ENCODE measurements around the gene COL18A1.
"Not testable (repeated sequence)": the region's sequence is repeated elsewhere in the genome, so short reads cannot be mapped to it uniquely, and the experiment has no call there.

The COL18A1 gene

GRCh38 chr21:45498646-45499000 lies 93.7 kb downstream of the COL18A1 start:
- no peaks in the 10 kb centered on the region for H3K79me2 ChIP-seq (ENCODE audit: insufficient read depth, low read length)
- H3K27me3 ChIP-seq (ENCODE audit: insufficient read depth, low read length, poor library complexity) = no peaks in the 10 kb centered on the region
- H3K9me3 ChIP-seq (ENCODE audit: insufficient read depth, low read length, severe bottlenecking) = no peaks in the 10 kb centered on the region
- ATAC-seq (ENCODE audit: insufficient read depth, low read depth) = no peak
- H3K4me3 ChIP-seq (ENCODE audit: low read depth in 1 of 2, low read length in 2 of 2) = no peak overlapping the region
- H3K27ac ChIP-seq (ENCODE audit: low read length) = no peak overlapping the region
- H2AFZ ChIP-seq (ENCODE audit: low read depth, low read length) = no peak overlapping the region
- TF ChIP-seq CTCF (IDR thresholded peaks at IDR 0.05; ENCODE audit: borderline replicate concordance, extremely low read depth, low read length, poor library complexity, severe bottlenecking) = peak; percentile 25
- no peak for TF ChIP-seq EZH2 (IDR thresholded peaks at IDR 0.05; ENCODE audit: borderline replicate concordance, low read depth, low read length, severe bottlenecking)
- DNase-seq = no peak
- H3K4me1 ChIP-seq (ENCODE audit: insufficient read depth, low read length) = no peaks in the 10 kb centered on the region
- H3K4me2 ChIP-seq (ENCODE audit: insufficient read depth, low read length) = no peak overlapping the region
- no peak overlapping the region for H3K9ac ChIP-seq (ENCODE audit: low read depth, low read length)
- no peaks in the 10 kb centered on the region; the same call in 1 of the 2 replicates for H4K20me1 ChIP-seq (ENCODE audit: insufficient read depth, low read length)
- H3K36me3 ChIP-seq (ENCODE audit: insufficient read depth, low read length) = no peaks in the 10 kb centered on the region

GRCh38 chr21:45499201-45499750 lies 94.3 kb downstream of the COL18A1 start:
- no peaks in the 10 kb centered on the region for H3K9me3 ChIP-seq (ENCODE audit: insufficient read depth, low read length, severe bottlenecking)
- no peak overlapping the region for H3K4me2 ChIP-seq (ENCODE audit: insufficient read depth, low read length)
- H3K9ac ChIP-seq (ENCODE audit: low read depth, low read length) = no peak overlapping the region
- no peaks in the 10 kb centered on the region for H3K4me1 ChIP-seq (ENCODE audit: insufficient read depth, low read length)
- TF ChIP-seq CTCF (IDR thresholded peaks at IDR 0.05; ENCODE audit: borderline replicate concordance, extremely low read depth, low read length, poor library complexity, severe bottlenecking) (no peak), EZH2 (IDR thresholded peaks at IDR 0.05; ENCODE audit: borderline replicate concordance, low read depth, low read length, severe bottlenecking) (no peak)
- H3K79me2 ChIP-seq (ENCODE audit: insufficient read depth, low read length) = no peaks in the 10 kb centered on the region
- no peak overlapping the region for H3K4me3 ChIP-seq (ENCODE audit: low read depth in 1 of 2, low read length in 2 of 2)
- DNase-seq (no peak), ATAC-seq (ENCODE audit: insufficient read depth, low read depth) (no peak)
- H2AFZ ChIP-seq (ENCODE audit: low read depth, low read length) = no peak overlapping the region
- no peaks in the 10 kb centered on the region; the same call in 1 of the 2 replicates for H4K20me1 ChIP-seq (ENCODE audit: insufficient read depth, low read length)
- no peak overlapping the region for H3K27ac ChIP-seq (ENCODE audit: low read length)
- no peaks in the 10 kb centered on the region for H3K36me3 ChIP-seq (ENCODE audit: insufficient read depth, low read length)
- no peaks in the 10 kb centered on the region for H3K27me3 ChIP-seq (ENCODE audit: insufficient read depth, low read length, poor library complexity)

- no peaks in the 10 kb centered on the region for H3K36me3 ChIP-seq (ENCODE audit: insufficient read depth, low read length)
- no peaks in the 10 kb centered on the region for H3K9me3 ChIP-seq (ENCODE audit: insufficient read depth, low read length, severe bottlenecking)
These were observed 95.1 kb downstream of the COL18A1 start for GRCh38 chr21:45499970-45500577.

GRCh38 chr21:45501081-45502005 lies 96.4 kb downstream of the COL18A1 start:
- not testable (repeated sequence) for H3K79me2 ChIP-seq (ENCODE audit: insufficient read depth, low read length); H3K9ac ChIP-seq (ENCODE audit: low read depth, low read length); H3K27ac ChIP-seq (ENCODE audit: low read length); H3K36me3 ChIP-seq (ENCODE audit: insufficient read depth, low read length); H3K27me3 ChIP-seq (ENCODE audit: insufficient read depth, low read length, poor library complexity); H2AFZ ChIP-seq (ENCODE audit: low read depth, low read length); DNase-seq; H3K4me1 ChIP-seq (ENCODE audit: insufficient read depth, low read length); H3K4me3 ChIP-seq (ENCODE audit: low read depth in 1 of 2, low read length in 2 of 2); H3K9me3 ChIP-seq (ENCODE audit: insufficient read depth, low read length, severe bottlenecking); H3K4me2 ChIP-seq (ENCODE audit: insufficient read depth, low read length); H4K20me1 ChIP-seq (ENCODE audit: insufficient read depth, low read length); ATAC-seq (ENCODE audit: insufficient read depth, low read depth)

More at GRCh38 chr21:45499970-45500577, 95.1 kb downstream of the COL18A1 start:
- no peaks in the 10 kb centered on the region for H3K79me2 ChIP-seq (ENCODE audit: insufficient read depth, low read length)
- ATAC-seq (ENCODE audit: insufficient read depth, low read depth) (no peak), DNase-seq (no peak)
- no peak overlapping the region for H3K9ac ChIP-seq (ENCODE audit: low read depth, low read length)
- H4K20me1 ChIP-seq (ENCODE audit: insufficient read depth, low read length) = no peaks in the 10 kb centered on the region; the same call in 1 of the 2 replicates
- TF ChIP-seq EZH2 (IDR thresholded peaks at IDR 0.05; ENCODE audit: borderline replicate concordance, low read depth, low read length, severe bottlenecking) (no peak), CTCF (IDR thresholded peaks at IDR 0.05; ENCODE audit: borderline replicate concordance, extremely low read depth, low read length, poor library complexity, severe bottlenecking) (no peak)
- no peak overlapping the region for H3K4me3 ChIP-seq (ENCODE audit: low read depth in 1 of 2, low read length in 2 of 2)
- H3K27me3 ChIP-seq (ENCODE audit: insufficient read depth, low read length, poor library complexity) = no peaks in the 10 kb centered on the region
- no peak overlapping the region for H2AFZ ChIP-seq (ENCODE audit: low read depth, low read length)
- no peaks in the 10 kb centered on the region for H3K4me1 ChIP-seq (ENCODE audit: insufficient read depth, low read length)
- no peak overlapping the region for H3K4me2 ChIP-seq (ENCODE audit: insufficient read depth, low read length)
- H3K27ac ChIP-seq (ENCODE audit: low read length) = no peak overlapping the region
